IPS DF 6.9 (cell line): ENCODE measurements around the gene SDF2L1.

Experiments
- DNase-seq: peaks from one replicate; pipeline ENCODE4 v3.0.0-alpha.2; 2013; ENCODE audit warnings: low read depth, low spot score
- H3K27ac ChIP-seq: one replicate; pipeline ENCODE4 v1.5.1; 2013; ENCODE audit warnings: low read length, control low read depth
- H3K27me3 ChIP-seq: 2 replicates; pipeline ENCODE4 v1.6.1; 2013; ENCODE audit warnings: mild to moderate bottlenecking, low read length; ENCODE audit not compliant: control insufficient read depth, insufficient read depth
- H3K36me3 ChIP-seq: 2 replicates; pipeline ENCODE4 v1.6.1; 2013; ENCODE audit warnings: low read length; ENCODE audit not compliant: control insufficient read depth, insufficient read depth
- H3K4me1 ChIP-seq: 2 replicates; pipeline ENCODE4 v1.6.1; 2013; ENCODE audit warnings: low read length; ENCODE audit not compliant: control insufficient read depth, insufficient read depth
- H3K4me3 ChIP-seq: 2 replicates; pipeline ENCODE4 v1.5.1; 2013; ENCODE audit warnings: mild to moderate bottlenecking, low read length
- H3K9me3 ChIP-seq: 2 replicates; pipeline ENCODE4 v1.6.1; 2013; ENCODE audit warnings: low read length, inconsistent platforms; ENCODE audit not compliant: control insufficient read depth, insufficient read depth
- WGBS: extraction: QIAGEN DNeasy Blood & Tissue Kit; methylation state at CpG from one replicate; pipeline ENCODE4 v1.1.7; 2013; ENCODE audit warnings: mixed read lengths, missing lambda C conversion rate; ENCODE audit not compliant: insufficient read length, insufficient coverage; 5-methylcytosine and 5-hydroxymethylcytosine counted together

Gene SDF2L1

DNA sequence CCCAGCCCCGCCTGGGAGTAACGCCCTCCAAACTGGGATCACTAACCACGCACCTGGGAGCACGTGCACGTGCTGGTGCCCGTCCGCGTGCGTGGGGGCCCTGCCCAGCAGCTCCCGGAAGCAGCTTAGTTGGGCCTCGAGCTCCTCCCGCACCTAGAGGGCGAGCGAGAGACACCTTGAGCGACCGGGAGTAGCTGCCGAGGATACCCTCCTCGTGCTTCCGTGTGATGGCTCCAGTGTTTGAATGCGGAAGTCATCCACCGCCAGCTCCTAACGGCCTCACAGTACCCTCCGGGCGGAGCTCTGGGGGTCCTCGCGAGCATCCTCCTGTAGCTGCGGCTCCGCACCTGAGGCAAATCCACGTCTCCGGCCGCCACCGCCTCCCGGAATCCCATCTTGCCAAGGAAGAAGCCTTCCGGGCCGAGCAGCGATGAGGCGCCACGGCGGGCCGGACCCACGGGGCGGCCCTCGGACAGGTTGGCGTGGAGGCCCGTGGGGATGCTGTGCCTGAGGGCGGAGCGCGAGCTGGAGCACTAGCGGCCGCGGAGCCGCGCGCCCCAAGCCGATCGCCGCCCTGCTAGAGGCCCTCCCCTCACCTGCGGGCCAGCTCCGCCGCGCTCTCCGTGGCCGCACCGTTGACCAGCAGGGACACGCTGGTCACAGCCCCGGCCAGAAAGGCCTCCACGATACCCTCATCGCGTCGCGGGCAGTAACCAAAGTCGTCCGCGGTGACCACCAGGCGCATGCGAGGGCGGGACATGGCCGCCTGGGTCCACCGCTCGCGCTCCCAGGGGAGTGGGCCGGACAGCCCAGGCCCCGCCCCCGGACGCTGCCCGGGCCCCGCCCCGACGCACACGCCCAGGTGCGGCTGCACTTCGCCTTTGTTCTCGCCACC is 12.6 kb upstream of the SDF2L1 start, which contains the start of gene YDJC:
YDJC (minus strand) TSS at position 768 of the 895 bp plus-strand sequence; CDS start at position 760, 8 bp downstream.
- WGBS = no CpG with 5 or more reads among the region's 93 CpGs
- Histone ChIP-seq H3K4me3 (peak within 1 kb of the TSS; percentile 62), H3K4me1 (peaks cover 9% of the 10 kb centered on the region), H3K27me3 (no peaks in the 10 kb centered on the region), H3K27ac (no peak within 1 kb of the TSS), H3K9me3 (no peaks in the 10 kb centered on the region), H3K36me3 (peaks cover 9% of the 10 kb centered on the region; the same call in 1 of the 2 replicates)
- DNase-seq = peak; percentile 88

DNA sequence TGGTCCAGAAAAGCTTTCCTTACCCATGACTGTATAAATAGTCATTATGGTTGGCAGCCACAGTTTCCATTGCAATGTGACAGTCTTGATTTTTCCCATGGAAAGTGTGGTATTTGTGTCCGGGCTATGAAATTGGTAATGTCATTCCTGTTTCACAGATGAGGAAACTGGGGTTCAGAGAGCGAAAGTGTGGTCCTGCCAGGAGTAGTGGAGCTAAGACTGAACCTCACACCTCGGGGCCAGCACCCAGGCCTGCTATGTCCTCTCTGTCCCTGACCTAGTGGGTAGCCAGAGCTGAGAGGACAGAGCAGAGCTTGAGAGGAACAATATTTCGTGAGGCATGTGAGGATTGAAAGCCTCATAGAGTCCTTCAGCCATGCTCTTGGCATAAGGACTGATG is 11.1 kb upstream of the SDF2L1 start:
- Histone ChIP-seq H3K27me3 (no peaks in the 10 kb centered on the region), H3K4me3 (no peak overlapping the region), H3K4me1 (peaks cover 7% of the 10 kb centered on the region), H3K9me3 (no peaks in the 10 kb centered on the region), H3K27ac (no peak overlapping the region), H3K36me3 (peaks cover 9% of the 10 kb centered on the region; the same call in 1 of the 2 replicates)
- no peak for DNase-seq
- WGBS = no CpG with 5 or more reads among the region's 4 CpGs

DNA sequence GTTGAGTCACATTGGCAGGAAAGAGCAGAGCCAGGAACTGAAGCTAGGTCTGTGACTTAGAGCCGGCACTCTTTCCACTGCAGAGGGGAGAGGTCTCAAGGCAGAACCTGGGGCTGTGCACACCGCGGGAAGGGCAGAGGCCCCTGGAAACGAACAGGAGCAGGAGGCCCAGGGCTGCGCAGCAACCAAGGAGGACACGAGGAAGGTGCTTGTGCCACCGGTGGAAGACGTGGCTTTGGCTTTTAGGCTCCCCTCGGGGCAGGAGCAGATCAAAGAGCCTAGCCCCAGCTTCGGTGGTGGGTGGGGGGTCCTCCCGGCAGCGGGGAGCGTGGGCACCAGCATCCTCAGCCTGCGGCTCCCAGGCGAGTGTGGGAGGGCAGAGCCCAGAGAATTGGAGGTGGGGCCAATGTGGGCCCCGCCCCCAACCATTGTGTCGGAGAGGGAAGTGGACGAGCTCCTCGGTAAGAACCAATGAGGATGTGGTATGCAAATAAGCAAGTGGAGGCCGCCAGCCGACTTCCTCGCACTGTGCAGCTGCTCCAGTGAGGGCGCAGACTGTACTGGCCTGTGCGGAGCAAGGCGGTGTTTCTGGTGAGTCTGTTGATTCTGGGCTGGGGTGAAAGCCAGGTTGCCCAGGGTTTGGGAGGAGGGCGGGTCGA is 9.7 kb upstream of the SDF2L1 start, which contains the start of gene CCDC116:
CCDC116 (plus strand) TSS at position 524 of the 659 bp plus-strand sequence. CDS start 422 bp downstream, outside the sequence.
- WGBS = no CpG with 5 or more reads among the region's 27 CpGs
- no peak for DNase-seq
- peaks cover 6% of the 10 kb centered on the region; the same call in 1 of the 2 replicates for H3K36me3 ChIP-seq
- H3K9me3 ChIP-seq = no peaks in the 10 kb centered on the region
- H3K27me3 ChIP-seq = no peaks in the 10 kb centered on the region
- no peak within 1 kb of the TSS for H3K4me3 ChIP-seq
- H3K4me1 ChIP-seq = peaks cover 7% of the 10 kb centered on the region
- no peak within 1 kb of the TSS for H3K27ac ChIP-seq

DNA sequence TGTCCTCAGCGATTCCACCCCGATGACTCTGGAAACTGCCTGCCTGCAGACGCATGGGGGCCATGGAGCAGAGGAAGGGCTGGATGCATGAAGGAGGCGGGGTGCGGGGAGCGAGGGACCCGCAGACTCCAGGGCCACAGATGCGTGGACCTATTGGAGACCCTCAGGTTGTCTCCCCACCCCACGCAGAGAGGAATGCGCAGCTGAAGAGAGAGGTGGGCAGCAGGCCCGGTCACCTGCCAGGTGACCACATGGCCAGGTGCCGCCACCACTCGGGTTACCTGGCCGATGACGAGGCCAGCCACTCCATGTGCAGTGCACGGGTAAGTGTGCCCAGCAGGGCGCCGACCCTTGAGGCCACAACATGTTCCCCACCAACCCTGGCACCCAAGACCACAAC is 9.2 kb upstream of the SDF2L1 start:
- H3K27ac ChIP-seq = no peak overlapping the region
- WGBS = no CpG with 5 or more reads among the region's 18 CpGs

DNA sequence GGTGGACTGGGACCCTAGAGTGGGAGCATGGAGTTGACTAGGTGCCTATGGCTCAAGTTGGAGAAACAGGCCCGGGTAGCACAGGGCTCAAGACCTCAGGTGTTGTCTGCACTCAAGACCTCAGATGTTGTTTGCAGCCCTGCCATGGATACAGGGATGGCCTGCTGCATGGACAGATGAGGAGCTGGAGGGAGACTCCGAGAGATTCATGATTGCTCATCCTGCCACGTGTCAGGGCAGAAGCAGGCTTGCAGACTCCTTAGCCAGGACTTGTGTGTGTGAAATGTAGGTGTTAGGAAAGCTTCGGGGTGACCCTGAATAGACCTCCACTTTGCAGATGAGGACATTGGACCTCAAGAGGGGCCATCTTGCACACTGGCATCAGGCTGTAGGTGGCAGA is 8.6 kb upstream of the SDF2L1 start:
- Histone ChIP-seq H3K27me3 (no peaks in the 10 kb centered on the region), H3K27ac (no peak overlapping the region), H3K4me1 (peaks cover 5% of the 10 kb centered on the region), H3K4me3 (no peak overlapping the region), H3K9me3 (no peaks in the 10 kb centered on the region), H3K36me3 (peaks cover 1% of the 10 kb centered on the region; the same call in 1 of the 2 replicates)
- DNase-seq = no peak
- no CpG with 5 or more reads among the region's 4 CpGs for WGBS

More for the DNA sequence above, 9.2 kb upstream of the SDF2L1 start:
- Histone ChIP-seq H3K4me1 (peaks cover 7% of the 10 kb centered on the region), H3K27me3 (no peaks in the 10 kb centered on the region), H3K4me3 (no peak overlapping the region), H3K9me3 (no peaks in the 10 kb centered on the region), H3K36me3 (peaks cover 6% of the 10 kb centered on the region; the same call in 1 of the 2 replicates)
- DNase-seq = no peak

DNA sequence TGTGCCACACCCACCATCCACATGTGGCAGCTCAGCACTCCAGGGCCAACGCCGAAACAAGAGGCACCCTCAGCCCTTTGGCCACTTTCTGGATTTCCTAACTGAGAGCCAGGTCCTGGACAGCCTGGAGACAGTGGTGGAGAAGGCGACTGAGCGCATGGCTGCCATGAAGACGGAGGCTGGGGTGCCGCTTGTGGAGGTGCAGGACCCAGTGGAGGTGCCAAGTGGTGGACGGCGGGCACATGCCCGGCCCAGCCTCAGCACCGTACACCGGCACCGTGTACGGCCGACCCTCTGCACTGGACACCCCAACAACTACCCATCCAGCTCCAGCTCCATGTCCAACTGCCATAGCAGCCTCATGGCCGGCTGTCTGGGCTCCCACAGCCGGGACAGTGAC is 8.0 kb upstream of the SDF2L1 start:
- peaks cover under 1% of the 10 kb centered on the region for H3K4me1 ChIP-seq
- DNase-seq = no peak
- WGBS = no CpG with 5 or more reads among the region's 16 CpGs
- no peaks in the 10 kb centered on the region for H3K9me3 ChIP-seq
- H3K36me3 ChIP-seq = no peaks in the 10 kb centered on the region; the same call in 1 of the 2 replicates
- no peaks in the 10 kb centered on the region for H3K27me3 ChIP-seq
- H3K27ac ChIP-seq = no peak overlapping the region
- H3K4me3 ChIP-seq = no peak overlapping the region

DNA sequence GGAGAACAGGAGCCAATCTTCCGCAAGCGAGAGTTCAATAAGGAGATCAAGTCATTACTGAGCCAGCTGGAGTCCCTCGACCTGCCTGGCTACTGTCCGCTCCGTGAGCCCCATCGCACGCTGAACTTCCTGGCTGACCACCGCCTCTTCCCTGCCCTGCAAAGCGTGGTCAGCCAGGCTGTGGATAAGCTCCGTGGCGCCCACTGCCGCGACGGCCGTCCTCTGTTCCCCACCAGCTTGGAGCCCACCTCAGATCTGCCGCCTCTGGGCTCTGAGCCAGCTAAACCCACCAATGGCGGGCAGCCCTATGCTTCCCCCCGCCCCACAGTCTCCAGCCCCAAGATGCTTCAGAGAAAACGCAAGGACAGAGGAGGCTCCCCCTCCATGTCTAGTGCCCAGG is 7.3 kb upstream of the SDF2L1 start:
- Histone ChIP-seq H3K27ac (no peak overlapping the region), H3K36me3 (no peaks in the 10 kb centered on the region; the same call in 1 of the 2 replicates), H3K4me3 (no peak overlapping the region), H3K27me3 (no peaks in the 10 kb centered on the region), H3K9me3 (no peaks in the 10 kb centered on the region), H3K4me1 (no peaks in the 10 kb centered on the region; the same call in 1 of the 2 replicates)
- DNase-seq = no peak
- WGBS = no CpG with 5 or more reads among the region's 19 CpGs

DNA sequence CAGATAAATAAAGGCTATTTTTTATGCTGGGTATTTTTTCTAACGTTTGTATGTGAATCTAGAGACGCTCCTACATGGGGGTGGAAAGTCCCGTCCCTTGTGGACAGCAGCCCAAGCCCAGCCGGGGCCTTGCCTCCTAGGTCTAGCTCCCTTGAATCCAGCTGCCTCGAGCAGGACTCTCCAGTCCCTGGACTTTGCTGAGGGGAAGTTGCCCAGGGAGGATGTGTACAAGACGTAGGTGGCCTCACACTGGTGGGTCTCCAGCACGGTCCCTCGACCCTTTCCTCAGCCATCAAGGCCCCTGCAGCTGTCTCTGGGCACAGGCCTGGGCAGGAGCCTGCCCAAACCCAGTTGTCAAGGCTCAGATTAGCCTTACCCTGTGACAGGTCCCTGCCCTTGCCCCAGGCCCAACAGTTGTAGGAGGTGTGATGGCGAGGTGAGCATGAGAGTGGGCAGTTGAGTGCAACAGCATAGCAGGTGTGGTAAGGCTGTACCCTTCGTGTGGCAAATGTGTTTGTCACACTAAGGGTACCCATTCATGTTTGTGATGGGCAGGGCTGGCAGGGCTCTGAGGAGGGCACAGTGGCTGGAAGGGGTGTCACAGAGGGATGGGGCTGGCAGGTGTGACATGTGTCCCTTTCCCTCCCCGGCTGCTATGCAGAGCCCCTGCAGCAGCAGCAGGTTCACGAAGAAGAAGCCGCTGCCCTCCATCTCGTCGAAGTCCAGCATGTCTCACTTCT is 6.2 kb upstream of the SDF2L1 start:
- no peak for DNase-seq
- H3K27ac ChIP-seq = no peak overlapping the region

DNA sequence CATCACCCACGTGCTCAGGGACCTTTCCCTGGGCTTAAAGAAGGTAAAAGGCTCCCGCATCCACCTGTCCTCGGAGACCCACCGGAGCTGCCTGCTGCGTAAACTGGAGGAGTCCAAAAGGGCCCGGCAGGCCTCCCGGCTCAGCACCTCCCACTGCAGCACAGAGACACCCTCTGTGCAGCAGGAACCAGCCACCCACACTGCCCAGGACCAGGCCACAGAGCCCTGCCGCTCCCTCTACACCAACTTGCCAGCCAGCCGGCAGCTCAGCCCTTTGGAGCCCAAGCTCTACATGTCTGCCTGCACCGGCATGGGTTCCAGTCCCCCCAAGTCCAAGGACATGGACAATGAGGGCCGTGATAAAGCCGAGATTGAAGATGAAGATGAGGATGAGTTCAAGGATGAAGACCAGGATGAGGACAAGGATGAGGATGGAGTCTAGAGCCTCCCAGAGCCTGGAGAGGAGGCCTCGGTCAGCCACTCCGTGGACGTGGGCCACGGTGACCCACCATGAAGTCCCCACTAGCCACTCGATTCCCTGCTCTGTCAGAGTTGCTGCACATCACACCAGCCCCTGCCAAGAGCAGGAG is 5.4 kb upstream of the SDF2L1 start:
- Histone ChIP-seq H3K27me3 (no peaks in the 10 kb centered on the region), H3K4me3 (no peak overlapping the region)
- WGBS = no CpG with 5 or more reads among the region's 17 CpGs

More for the DNA sequence above, 6.2 kb upstream of the SDF2L1 start:
- no peaks in the 10 kb centered on the region for H3K9me3 ChIP-seq
- no peaks in the 10 kb centered on the region for H3K27me3 ChIP-seq
- H3K4me1 ChIP-seq = no peaks in the 10 kb centered on the region; the same call in 1 of the 2 replicates
- H3K4me3 ChIP-seq = no peak overlapping the region
- WGBS = no CpG with 5 or more reads among the region's 15 CpGs
- no peaks in the 10 kb centered on the region; the same call in 1 of the 2 replicates for H3K36me3 ChIP-seq

More for the DNA sequence above, 5.4 kb upstream of the SDF2L1 start:
- Histone ChIP-seq H3K27ac (no peak overlapping the region), H3K4me1 (no peaks in the 10 kb centered on the region; the same call in 1 of the 2 replicates), H3K9me3 (no peaks in the 10 kb centered on the region), H3K36me3 (no peaks in the 10 kb centered on the region; the same call in 1 of the 2 replicates)
- no peak for DNase-seq
